Liver (tissue), 3 donors: ENCODE measurements around the gene POU2F2.

Source experiments
- EGR1 ChIP-seq, 2 donors: IDR thresholded peaks; 2 replicates each; pipeline ENCODE4 v1.6.1; 2016 to 2018; ENCODE audit warnings: antibody characterized with exemption in 2 of 2, low read depth in 2 of 2
- FOXA1 ChIP-seq: IDR thresholded peaks from 2 replicates; pipeline ENCODE4 v1.6.1; 2016; ENCODE audit warnings: antibody characterized with exemption
- JUND ChIP-seq, 2 donors: IDR thresholded peaks; 2 replicates each; pipeline ENCODE4 v1.6.1; 2016; ENCODE audit warnings: antibody characterized with exemption in 2 of 2
- MAX ChIP-seq: IDR thresholded peaks from 2 replicates; pipeline ENCODE4 v1.6.1; 2016; ENCODE audit warnings: antibody characterized with exemption
- RAD21 ChIP-seq, 2 donors: IDR thresholded peaks; 2 replicates each; pipeline ENCODE4 v1.6.1; 2016; ENCODE audit warnings: antibody characterized with exemption in 2 of 2, mild to moderate bottlenecking in 2 of 2
- REST ChIP-seq: IDR thresholded peaks from 2 replicates; pipeline ENCODE4 v1.6.1; 2016; ENCODE audit warnings: antibody characterized with exemption, mild to moderate bottlenecking
- RXRA ChIP-seq, 2 donors: IDR thresholded peaks; 2 replicates each; pipeline ENCODE4 v1.6.1; 2017 to 2018; ENCODE audit warnings: antibody characterized with exemption in 2 of 2, mild to moderate bottlenecking in 1 of 2
- SP1 ChIP-seq: IDR thresholded peaks from 2 replicates; pipeline ENCODE4 v1.6.1; 2018; ENCODE audit warnings: antibody characterized with exemption, mild to moderate bottlenecking
- TAF1 ChIP-seq: conservative IDR thresholded peaks from 2 replicates; pipeline ENCODE4 v1.6.1; 2016; ENCODE audit warnings: antibody characterized with exemption, mild to moderate bottlenecking
- YY1 ChIP-seq: IDR thresholded peaks from 2 replicates; pipeline ENCODE4 v1.6.1; 2016; ENCODE audit warnings: antibody characterized with exemption, mild to moderate bottlenecking
- TF ChIP-seq, protein P1 (sequence below): fragments of 150-350 bp; IDR thresholded peaks from 2 replicates; pipeline ENCODE4 v1.5.1; 2017; ENCODE audit warnings: improper control_type of control experiment, low read depth, low read length; ENCODE audit not compliant: missing input control
- donor health status: healthy.
- donor health status: healthy.

DNA sequence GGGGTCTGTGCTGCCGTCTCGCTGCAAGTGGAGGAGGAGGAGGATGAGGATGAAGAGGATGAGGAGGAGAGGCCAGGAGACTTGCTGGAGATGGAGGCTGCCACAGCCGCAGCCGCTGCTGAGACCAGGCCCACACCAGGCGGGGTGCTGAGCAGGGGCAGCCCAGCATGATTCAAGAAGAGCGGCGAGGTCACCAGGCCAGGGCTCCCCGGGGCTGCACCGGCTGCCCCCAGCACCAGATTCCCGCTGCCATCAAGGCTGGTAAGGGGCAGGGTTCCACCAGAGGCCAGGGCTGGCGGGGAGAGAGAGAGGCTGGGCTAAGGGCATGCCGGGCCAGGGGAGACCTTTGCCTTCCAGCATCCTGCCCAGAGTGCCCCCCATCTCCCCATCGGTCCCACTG lies 40.9 kb downstream of the POU2F2 start:
- TF ChIP-seq, protein P1, sequence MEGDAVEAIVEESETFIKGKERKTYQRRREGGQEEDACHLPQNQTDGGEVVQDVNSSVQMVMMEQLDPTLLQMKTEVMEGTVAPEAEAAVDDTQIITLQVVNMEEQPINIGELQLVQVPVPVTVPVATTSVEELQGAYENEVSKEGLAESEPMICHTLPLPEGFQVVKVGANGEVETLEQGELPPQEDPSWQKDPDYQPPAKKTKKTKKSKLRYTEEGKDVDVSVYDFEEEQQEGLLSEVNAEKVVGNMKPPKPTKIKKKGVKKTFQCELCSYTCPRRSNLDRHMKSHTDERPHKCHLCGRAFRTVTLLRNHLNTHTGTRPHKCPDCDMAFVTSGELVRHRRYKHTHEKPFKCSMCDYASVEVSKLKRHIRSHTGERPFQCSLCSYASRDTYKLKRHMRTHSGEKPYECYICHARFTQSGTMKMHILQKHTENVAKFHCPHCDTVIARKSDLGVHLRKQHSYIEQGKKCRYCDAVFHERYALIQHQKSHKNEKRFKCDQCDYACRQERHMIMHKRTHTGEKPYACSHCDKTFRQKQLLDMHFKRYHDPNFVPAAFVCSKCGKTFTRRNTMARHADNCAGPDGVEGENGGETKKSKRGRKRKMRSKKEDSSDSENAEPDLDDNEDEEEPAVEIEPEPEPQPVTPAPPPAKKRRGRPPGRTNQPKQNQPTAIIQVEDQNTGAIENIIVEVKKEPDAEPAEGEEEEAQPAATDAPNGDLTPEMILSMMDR: no peak
- TF ChIP-seq TAF1 (no peak), RAD21 (IDR thresholded peaks at IDR 0.05) (no peak), MAX (no peak), REST (no peak), RXRA (IDR thresholded peaks at IDR 0.05) (no peak), JUND (IDR thresholded peaks at IDR 0.05) (no peak), YY1 (no peak), FOXA1 (no peak), SP1 (no peak), EGR1 (IDR thresholded peaks at IDR 0.05; ENCODE audit: low read depth in 2 of 2) (no peak)
